ENCODE data around the gene CD1E. TPM values are rescaled to one million over a fixed set of nuclear protein-coding genes. Genes with fewer than 3 reads are reported as not detected.

The CD1E gene
- total and polyA plus RNA-seq, 2 donors (not counting 1 experiment from before 2014, with no cell fraction given): not detected

DNA sequence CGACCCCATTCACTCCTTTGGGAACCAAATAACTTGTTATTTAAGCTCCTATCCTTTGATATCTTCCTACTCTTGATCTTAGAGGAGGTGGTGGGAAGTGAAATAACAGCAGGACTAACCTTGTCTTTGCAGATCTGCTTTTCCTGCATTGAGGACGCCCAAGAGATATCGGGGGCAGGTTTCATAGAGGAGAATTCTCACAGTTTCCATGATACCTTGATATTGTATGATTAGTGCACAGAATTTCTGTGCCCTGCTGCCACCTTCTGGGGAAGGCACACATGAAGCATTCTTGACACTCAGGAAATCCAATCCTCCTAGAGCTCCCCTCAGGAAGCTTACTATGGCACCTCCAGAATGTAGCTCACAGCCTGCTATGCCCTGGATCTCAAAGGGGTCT, 24.0 kb upstream of the CD1E start:
- Mint-ChIP-seq H3K27me3 (no peaks in the 10 kb centered on the region), H3K9me3 (ENCODE audit: insufficient read depth) (no peaks in the 10 kb centered on the region), H3K4me3 (no peak overlapping the region), H3K4me1 (peaks cover 25% of the 10 kb centered on the region), H3K27ac (no peak overlapping the region)
- intact Hi-C loops (cut with micrococcal nuclease): loop anchor here (1.0 kb wide), 3 partner anchors 44 to 125 kb away; no protein-coding TSS in a partner anchor
- no peak for TF ChIP-seq EZH2 (IDR thresholded peaks at IDR 0.05; ENCODE audit: borderline replicate concordance, insufficient read depth, low read depth, low read length, poor library complexity, severe bottlenecking)
- TF ChIP-seq, protein P1, sequence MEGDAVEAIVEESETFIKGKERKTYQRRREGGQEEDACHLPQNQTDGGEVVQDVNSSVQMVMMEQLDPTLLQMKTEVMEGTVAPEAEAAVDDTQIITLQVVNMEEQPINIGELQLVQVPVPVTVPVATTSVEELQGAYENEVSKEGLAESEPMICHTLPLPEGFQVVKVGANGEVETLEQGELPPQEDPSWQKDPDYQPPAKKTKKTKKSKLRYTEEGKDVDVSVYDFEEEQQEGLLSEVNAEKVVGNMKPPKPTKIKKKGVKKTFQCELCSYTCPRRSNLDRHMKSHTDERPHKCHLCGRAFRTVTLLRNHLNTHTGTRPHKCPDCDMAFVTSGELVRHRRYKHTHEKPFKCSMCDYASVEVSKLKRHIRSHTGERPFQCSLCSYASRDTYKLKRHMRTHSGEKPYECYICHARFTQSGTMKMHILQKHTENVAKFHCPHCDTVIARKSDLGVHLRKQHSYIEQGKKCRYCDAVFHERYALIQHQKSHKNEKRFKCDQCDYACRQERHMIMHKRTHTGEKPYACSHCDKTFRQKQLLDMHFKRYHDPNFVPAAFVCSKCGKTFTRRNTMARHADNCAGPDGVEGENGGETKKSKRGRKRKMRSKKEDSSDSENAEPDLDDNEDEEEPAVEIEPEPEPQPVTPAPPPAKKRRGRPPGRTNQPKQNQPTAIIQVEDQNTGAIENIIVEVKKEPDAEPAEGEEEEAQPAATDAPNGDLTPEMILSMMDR (IDR thresholded peaks at IDR 0.05): peak; percentile 42
- ChIA-PET CTCF (interaction anchor here (0.6 to 14.2 kb wide), 50 partner anchors 8 to 742 kb away, joined by 3 to 280 read pairs (median 5); partner anchors contain the start of genes CD1C and CD1D), POLR2A (interaction anchor here (1.1 to 1.4 kb wide), 2 partner anchors 44 to 126 kb away, joined by 3 to 6 read pairs; no protein-coding TSS in a partner anchor)
- peaks cover 0 to 2% (median 0%) of the 10 kb centered on the region in 3 donors for H3K9me3 ChIP-seq (ENCODE audit: control extremely low read depth in 1 of 3, control insufficient read depth in 2 of 3, insufficient read depth in 1 of 3, low read length in 2 of 3)
- H3K79me2 ChIP-seq (ENCODE audit: control insufficient read depth, insufficient read depth, low read length): no peaks in the 10 kb centered on the region
- H3K27me3 ChIP-seq (replicated peaks in 1 of 4; ENCODE audit: control extremely low read depth in 1 of 4, control insufficient read depth in 3 of 4, insufficient read depth in 4 of 4, low read length in 3 of 4): no peaks in the 10 kb centered on the region
- peaks cover 43 to 55% of the 10 kb centered on the region in 2 donors for H3K4me1 ChIP-seq (ENCODE audit: control insufficient read depth in 2 of 2, insufficient read depth in 2 of 2, low read length in 2 of 2)
- H3K9ac ChIP-seq (ENCODE audit: low read length): no peak overlapping the region
- ATAC-seq (ENCODE audit: low read depth) (no peak), DNase-seq (peak; percentile 63)
- no CpG with 5 or more reads among the region's 3 CpGs for WGBS (ENCODE audit: insufficient coverage)
- no peaks in the 10 kb centered on the region for H4K20me1 ChIP-seq (ENCODE audit: control insufficient read depth, insufficient read depth, low read length, poor library complexity, severe bottlenecking)
- H3K4me3 ChIP-seq (ENCODE audit: control extremely low read depth in 1 of 5, extremely low read depth in 1 of 5, insufficient read depth in 1 of 5, low read depth in 2 of 5, low read length in 4 of 5): no peak overlapping the region
- H3K36me3 ChIP-seq (replicated peaks in 1 of 2; ENCODE audit: control extremely low read depth in 1 of 2, control insufficient read depth in 1 of 2, extremely low read depth in 1 of 2, insufficient read depth in 2 of 2, low read length in 1 of 2): no peaks in the 10 kb centered on the region
- H3K27ac ChIP-seq (ENCODE audit: low read length in 2 of 2): no peak overlapping the region
- H2AFZ ChIP-seq (ENCODE audit: insufficient read depth, low read depth, low read length, poor library complexity, severe bottlenecking): peak overlapping the region; percentile 11
- peak overlapping the region; percentile 29 for H3K4me2 ChIP-seq (replicated peaks; ENCODE audit: low read depth, low read length, poor library complexity, severe bottlenecking)

DNA sequence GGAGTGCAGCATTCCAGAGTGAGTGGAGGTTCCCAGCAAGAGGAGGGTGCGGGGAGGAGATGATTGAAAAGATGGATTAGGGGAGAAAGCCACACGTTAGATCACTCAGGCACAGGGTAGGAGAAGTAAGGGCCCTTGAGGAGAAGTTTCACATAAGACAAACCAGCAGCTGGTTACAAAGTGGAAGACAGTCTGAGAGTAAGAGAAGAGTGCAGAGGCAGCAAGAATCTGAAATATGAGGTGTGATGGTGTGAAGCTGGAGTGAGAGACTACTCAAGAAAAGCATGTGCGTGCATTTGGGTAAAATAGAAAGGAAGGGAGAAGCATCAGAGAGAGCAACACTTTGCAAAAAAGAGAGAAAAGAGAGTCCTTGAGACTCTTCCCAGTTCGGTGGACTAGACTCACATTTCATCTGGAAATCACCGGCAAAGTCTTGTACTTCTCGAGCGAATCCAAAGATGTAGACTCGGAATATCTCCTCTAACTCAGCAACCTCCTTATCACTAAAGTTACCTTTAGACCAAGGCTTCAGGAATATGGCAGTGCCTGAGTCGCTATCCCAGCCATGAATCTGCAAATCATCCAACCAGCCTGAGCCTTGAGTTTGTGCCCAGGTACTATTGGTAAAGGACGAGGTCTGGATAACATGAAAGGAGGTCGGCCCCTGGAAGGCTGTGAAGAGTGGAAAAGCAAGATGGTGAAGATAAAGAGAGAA, 23.1 kb upstream of the CD1E start:
- ATAC-seq (ENCODE audit: low read depth) (no peak), DNase-seq (no peak)
- Histone ChIP-seq H3K36me3 (replicated peaks in 1 of 2; ENCODE audit: control extremely low read depth in 1 of 2, control insufficient read depth in 1 of 2, extremely low read depth in 1 of 2, insufficient read depth in 2 of 2, low read length in 1 of 2) (no peaks in the 10 kb centered on the region), H3K9me3 (ENCODE audit: control extremely low read depth in 1 of 3, control insufficient read depth in 2 of 3, insufficient read depth in 1 of 3, low read length in 2 of 3) (peaks cover 0 to 2% (median under 1%) of the 10 kb centered on the region in 3 donors), H3K79me2 (ENCODE audit: control insufficient read depth, insufficient read depth, low read length) (no peaks in the 10 kb centered on the region), H3K4me3 (ENCODE audit: control extremely low read depth in 1 of 5, extremely low read depth in 1 of 5, insufficient read depth in 1 of 5, low read depth in 2 of 5, low read length in 4 of 5) (no peak overlapping the region), H4K20me1 (ENCODE audit: control insufficient read depth, insufficient read depth, low read length, poor library complexity, severe bottlenecking) (no peaks in the 10 kb centered on the region), H3K4me2 (replicated peaks; ENCODE audit: low read depth, low read length, poor library complexity, severe bottlenecking) (peak overlapping the region; percentile 29), H3K9ac (ENCODE audit: low read length) (no peak overlapping the region), H2AFZ (ENCODE audit: insufficient read depth, low read depth, low read length, poor library complexity, severe bottlenecking) (peak overlapping the region; percentile 48), H3K27me3 (replicated peaks in 1 of 4; ENCODE audit: control extremely low read depth in 1 of 4, control insufficient read depth in 3 of 4, insufficient read depth in 4 of 4, low read length in 3 of 4) (no peaks in the 10 kb centered on the region), H3K27ac (ENCODE audit: low read length in 2 of 2) (no peak overlapping the region), H3K4me1 (ENCODE audit: control insufficient read depth in 2 of 2, insufficient read depth in 2 of 2, low read length in 2 of 2) (peaks cover 48 to 61% of the 10 kb centered on the region in 2 donors)
- Mint-ChIP-seq H3K27ac (no peak overlapping the region), H3K27me3 (no peaks in the 10 kb centered on the region), H3K9me3 (ENCODE audit: insufficient read depth) (no peaks in the 10 kb centered on the region), H3K4me1 (peaks cover 29% of the 10 kb centered on the region), H3K4me3 (no peak overlapping the region)
- TF ChIP-seq EZH2 (IDR thresholded peaks at IDR 0.05; ENCODE audit: borderline replicate concordance, insufficient read depth, low read depth, low read length, poor library complexity, severe bottlenecking): no peak
- TF ChIP-seq, protein P1 (IDR thresholded peaks at IDR 0.05): no peak
- ChIA-PET CTCF (interaction anchor here (0.6 to 14.2 kb wide), 45 partner anchors 9 to 741 kb away, joined by 3 to 280 read pairs (median 6); partner anchors contain the start of genes CD1C and CD1D), POLR2A (interaction anchor here (1.1 to 1.4 kb wide), 2 partner anchors 44 to 127 kb away, joined by 3 to 6 read pairs; no protein-coding TSS in a partner anchor)
- WGBS (ENCODE audit: insufficient coverage): 96% methylated on average over 10 of the region's 11 CpGs
- intact Hi-C loops (cut with micrococcal nuclease): no loop called here
